ENCODE results near the gene MRC2.

Gene MRC2

GRCh38 chr17:62631936-62632924, 4.8 kb downstream of the MRC2 start:
- no peak overlapping the region for H3K4me2 ChIP-seq (ENCODE audit: low read depth, low read length, poor library complexity, severe bottlenecking)
- H3F3A ChIP-seq (ENCODE audit: insufficient read depth): no peaks in the 10 kb centered on the region
- H3K36me3 ChIP-seq (ENCODE audit: low read length): no peaks in the 10 kb centered on the region
- no peak overlapping the region for H3K4me3 ChIP-seq (ENCODE audit: insufficient read depth, low read length, poor library complexity, severe bottlenecking)
- TF ChIP-seq CTCF (IDR thresholded peaks at IDR 0.05; ENCODE audit: insufficient read depth, low read length, poor library complexity, severe bottlenecking) (no peak), EZH2phosphoT487 (conservative IDR thresholded peaks at IDR 0.05; ENCODE audit: low read length) (no peak)
- no peaks in the 10 kb centered on the region for H3K27me3 ChIP-seq (ENCODE audit: low read length)
- H3K9ac ChIP-seq (ENCODE audit: low read length): no peak overlapping the region
- no peaks in the 10 kb centered on the region for H4K20me1 ChIP-seq (ENCODE audit: low read depth, low read length)
- H3K9me2 ChIP-seq (replicated peaks; ENCODE audit: insufficient read depth, low read length): no peaks in the 10 kb centered on the region
- H3K27ac ChIP-seq (ENCODE audit: low read depth, low read length): no peak overlapping the region
- H3K9me3 ChIP-seq (ENCODE audit: insufficient read depth, low read length): no peaks in the 10 kb centered on the region
- no peaks in the 10 kb centered on the region for H3K79me2 ChIP-seq (ENCODE audit: insufficient read depth, low read length)
- H2AFZ ChIP-seq (ENCODE audit: low read depth, low read length, severe bottlenecking): no peak overlapping the region

- Histone ChIP-seq H3F3A (ENCODE audit: insufficient read depth) (no peaks in the 10 kb centered on the region), H2AFZ (ENCODE audit: low read depth, low read length, severe bottlenecking) (no peak overlapping the region), H3K27me3 (ENCODE audit: low read length) (no peaks in the 10 kb centered on the region), H3K9ac (ENCODE audit: low read length) (no peak overlapping the region), H3K4me2 (ENCODE audit: low read depth, low read length, poor library complexity, severe bottlenecking) (no peak overlapping the region), H3K4me3 (ENCODE audit: insufficient read depth, low read length, poor library complexity, severe bottlenecking) (no peak overlapping the region), H3K79me2 (ENCODE audit: insufficient read depth, low read length) (no peaks in the 10 kb centered on the region), H4K20me1 (ENCODE audit: low read depth, low read length) (no peaks in the 10 kb centered on the region), H3K27ac (ENCODE audit: low read depth, low read length) (no peak overlapping the region), H3K36me3 (ENCODE audit: low read length) (no peaks in the 10 kb centered on the region), H3K9me3 (ENCODE audit: insufficient read depth, low read length) (no peaks in the 10 kb centered on the region), H3K9me2 (replicated peaks; ENCODE audit: insufficient read depth, low read length) (no peaks in the 10 kb centered on the region)
- TF ChIP-seq EZH2phosphoT487 (conservative IDR thresholded peaks at IDR 0.05; ENCODE audit: low read length): no peak
- TF ChIP-seq CTCF (IDR thresholded peaks at IDR 0.05; ENCODE audit: insufficient read depth, low read length, poor library complexity, severe bottlenecking): no peak
Observed at GRCh38 chr17:62637809-62638208, 10.3 kb downstream of the MRC2 start.

- Histone ChIP-seq H3K27ac (ENCODE audit: low read depth, low read length) (no peak overlapping the region), H3K79me2 (ENCODE audit: insufficient read depth, low read length) (no peaks in the 10 kb centered on the region), H3F3A (ENCODE audit: insufficient read depth) (no peaks in the 10 kb centered on the region), H3K27me3 (ENCODE audit: low read length) (no peaks in the 10 kb centered on the region), H4K20me1 (ENCODE audit: low read depth, low read length) (no peaks in the 10 kb centered on the region), H3K36me3 (ENCODE audit: low read length) (no peaks in the 10 kb centered on the region), H3K4me2 (ENCODE audit: low read depth, low read length, poor library complexity, severe bottlenecking) (no peak overlapping the region), H3K9me3 (ENCODE audit: insufficient read depth, low read length) (no peaks in the 10 kb centered on the region), H2AFZ (ENCODE audit: low read depth, low read length, severe bottlenecking) (no peak overlapping the region), H3K9me2 (replicated peaks; ENCODE audit: insufficient read depth, low read length) (no peaks in the 10 kb centered on the region), H3K9ac (ENCODE audit: low read length) (no peak overlapping the region), H3K4me3 (ENCODE audit: insufficient read depth, low read length, poor library complexity, severe bottlenecking) (no peak overlapping the region)
- no peak for TF ChIP-seq CTCF (IDR thresholded peaks at IDR 0.05; ENCODE audit: insufficient read depth, low read length, poor library complexity, severe bottlenecking)
- TF ChIP-seq EZH2phosphoT487 (conservative IDR thresholded peaks at IDR 0.05; ENCODE audit: low read length): no peak
Observed at GRCh38 chr17:62641153-62641552, 13.7 kb downstream of the MRC2 start.
